Right lung (tissue), 5 donors: ENCODE results near the gene BOC. TPM values are rescaled to one million over a fixed set of nuclear protein-coding genes. Genes with fewer than 3 reads are reported as not detected.

Source experiments
- DNase-seq, 2 donors: peaks; one replicate each; pipeline ENCODE4 v3.0.0-alpha.2; 2013
- polyA plus RNA-seq, 5 donors: library from polyadenylated mRNA; unstranded; fragments of 120-200 nt; gene quantifications; one replicate each; pipeline versions ENCODE4 v1.2.1 to v1.2.3, GENCODE V29; 2013; ENCODE audit warnings: inconsistent platforms in 1 of 5, low replicate concordance in 1 of 5; ENCODE audit not compliant: insufficient read length in 5 of 5, insufficient read depth in 1 of 5

Gene BOC
- polyA plus RNA-seq, 5 donors = 22.6 to 37.4 (median 27.2) TPM

DNA sequence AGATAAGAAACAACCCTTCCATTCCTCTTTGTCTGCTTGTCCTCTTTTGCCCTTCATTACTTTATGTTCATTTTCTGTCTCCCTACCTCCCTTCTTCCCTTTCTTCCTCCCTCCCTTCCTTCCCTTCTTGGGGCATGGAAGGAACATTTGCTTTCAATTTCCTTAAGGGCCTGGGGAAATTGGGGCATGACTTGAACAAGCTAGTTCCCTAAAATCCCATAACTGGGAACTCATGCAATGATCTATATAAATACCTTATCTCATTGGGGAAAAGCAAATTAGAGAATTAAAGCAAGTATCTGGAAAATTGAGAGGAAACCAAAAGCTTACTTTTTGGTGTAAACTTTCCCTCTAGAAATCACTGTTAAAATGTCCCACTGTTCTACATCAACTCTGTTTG, 35.7 kb downstream of the BOC start:
- DNase-seq = no peak

DNA sequence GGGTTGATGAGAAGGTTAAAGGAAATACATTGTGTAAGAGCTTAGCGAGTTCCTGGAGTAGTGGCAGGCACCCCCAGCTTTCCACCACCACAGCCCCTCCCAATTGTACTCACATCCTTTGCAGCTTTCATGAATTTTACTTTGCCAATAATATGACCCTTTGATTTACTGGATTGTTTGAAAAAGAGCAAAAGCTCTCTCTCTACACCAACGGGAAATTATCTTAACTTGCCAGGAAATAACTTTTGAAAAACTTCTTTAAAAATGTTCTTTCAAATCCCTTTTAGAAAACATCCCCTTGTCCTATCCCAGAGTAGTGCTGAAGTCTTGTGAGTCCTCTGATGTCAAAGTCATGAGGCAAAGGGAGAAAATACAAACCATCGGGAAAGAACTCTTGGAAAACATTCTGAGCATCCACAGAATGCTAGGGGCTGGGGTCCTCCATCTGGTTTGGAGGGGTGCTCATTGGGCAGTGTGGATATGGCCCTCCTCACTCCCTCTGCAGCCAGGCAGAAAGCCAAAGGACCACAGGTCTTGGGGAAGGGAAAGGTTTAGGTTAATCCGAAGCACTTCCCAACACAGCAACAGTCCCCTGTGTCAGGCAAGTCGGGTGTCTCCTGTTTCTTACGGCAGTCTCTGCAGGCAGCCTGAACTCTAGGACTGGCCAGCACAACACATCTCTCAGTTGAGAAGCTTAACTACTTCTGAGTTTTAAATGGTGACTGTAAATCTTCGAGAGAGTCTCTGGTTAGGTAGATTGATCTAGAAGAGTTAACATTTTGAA, 36.5 kb downstream of the BOC start:
- no peak for DNase-seq

DNA sequence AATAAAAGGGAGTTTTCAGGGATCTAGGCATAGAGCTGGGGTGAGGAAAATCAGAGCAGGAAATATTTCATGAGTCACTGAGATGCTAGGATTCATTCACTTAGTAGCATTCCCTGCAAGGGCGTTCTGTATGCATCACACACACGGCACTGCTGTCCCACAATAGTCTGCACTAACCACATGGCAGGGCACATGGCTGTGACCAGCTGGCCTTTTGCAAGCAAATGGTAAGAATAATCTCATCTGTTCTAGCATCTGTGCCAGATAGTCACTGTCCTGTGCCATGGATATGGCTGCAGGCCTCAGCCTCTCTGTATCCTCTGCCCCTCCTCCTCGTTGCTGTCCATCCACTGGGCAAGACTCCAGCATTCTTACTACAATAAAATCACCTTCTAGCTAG, 37.8 kb downstream of the BOC start:
- no peak for DNase-seq

DNA sequence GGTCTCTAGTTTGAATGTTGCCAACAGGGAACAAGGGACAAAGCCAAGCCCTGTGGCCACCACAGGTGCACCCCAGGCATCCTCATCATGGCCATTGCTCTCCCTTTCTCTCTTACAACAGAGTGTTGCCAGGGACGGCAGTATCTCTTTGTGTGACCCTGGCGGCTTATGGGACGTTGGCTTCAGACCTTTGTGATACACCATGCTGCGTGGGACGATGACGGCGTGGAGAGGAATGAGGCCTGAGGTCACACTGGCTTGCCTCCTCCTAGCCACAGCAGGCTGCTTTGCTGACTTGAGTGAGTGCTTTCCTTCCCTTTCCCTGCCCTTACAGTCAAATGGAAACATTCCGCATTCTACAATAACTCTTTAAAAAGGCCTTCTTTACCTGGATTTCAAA, 38.2 kb downstream of the BOC start:
- DNase-seq = no peak

DNA sequence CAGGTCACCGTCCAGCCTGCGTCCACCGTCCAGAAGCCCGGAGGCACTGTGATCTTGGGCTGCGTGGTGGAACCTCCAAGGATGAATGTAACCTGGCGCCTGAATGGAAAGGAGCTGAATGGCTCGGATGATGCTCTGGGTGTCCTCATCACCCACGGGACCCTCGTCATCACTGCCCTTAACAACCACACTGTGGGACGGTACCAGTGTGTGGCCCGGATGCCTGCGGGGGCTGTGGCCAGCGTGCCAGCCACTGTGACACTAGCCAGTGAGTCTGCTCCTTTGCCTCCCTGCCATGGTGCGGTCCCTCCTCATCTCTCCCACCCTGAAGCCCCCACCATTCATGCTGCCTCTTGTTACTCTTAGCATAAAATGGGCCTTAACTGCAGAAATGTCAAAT, 39.2 kb downstream of the BOC start:
- no peak for DNase-seq

DNA sequence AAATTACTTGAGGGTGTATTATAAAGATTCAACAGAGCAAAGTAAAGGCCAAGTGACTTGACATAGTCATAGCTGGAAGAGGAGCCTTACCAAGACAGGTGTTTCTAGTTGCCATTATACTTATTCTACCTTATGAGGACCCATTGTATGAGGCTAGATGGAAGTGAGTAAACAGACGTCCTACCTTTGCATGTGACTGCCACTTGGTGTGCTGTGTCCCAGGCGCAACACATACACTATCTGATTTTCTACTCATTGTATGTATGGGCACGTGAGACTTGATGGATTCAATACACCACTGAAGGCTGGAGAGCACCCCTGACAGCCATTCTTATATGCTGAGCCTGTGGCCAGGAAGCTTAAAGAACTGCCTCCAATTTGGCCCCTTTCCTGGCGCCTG, 40.5 kb downstream of the BOC start:
- no peak for DNase-seq

DNA sequence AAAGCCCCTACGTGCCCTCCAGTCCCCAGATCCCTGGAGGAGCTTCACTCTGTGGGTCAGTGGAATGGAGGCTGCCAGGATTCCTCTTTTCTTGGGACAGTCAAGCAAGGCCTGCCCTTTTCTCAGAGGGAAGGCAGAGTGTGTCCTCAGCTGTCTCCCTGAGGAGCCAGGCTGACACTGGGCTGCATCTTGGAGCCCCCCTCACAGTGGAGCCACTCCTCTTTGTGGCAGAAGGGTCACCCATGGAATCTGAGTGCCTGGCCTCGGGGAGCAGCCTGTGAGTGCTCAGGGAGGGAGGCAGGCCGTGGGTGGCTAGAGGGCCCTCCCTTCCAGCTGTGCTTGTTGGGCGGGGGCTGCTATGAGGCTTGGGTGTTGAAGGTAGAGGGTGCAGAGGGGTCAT, 41.2 kb downstream of the BOC start:
- DNase-seq = no peak

DNA sequence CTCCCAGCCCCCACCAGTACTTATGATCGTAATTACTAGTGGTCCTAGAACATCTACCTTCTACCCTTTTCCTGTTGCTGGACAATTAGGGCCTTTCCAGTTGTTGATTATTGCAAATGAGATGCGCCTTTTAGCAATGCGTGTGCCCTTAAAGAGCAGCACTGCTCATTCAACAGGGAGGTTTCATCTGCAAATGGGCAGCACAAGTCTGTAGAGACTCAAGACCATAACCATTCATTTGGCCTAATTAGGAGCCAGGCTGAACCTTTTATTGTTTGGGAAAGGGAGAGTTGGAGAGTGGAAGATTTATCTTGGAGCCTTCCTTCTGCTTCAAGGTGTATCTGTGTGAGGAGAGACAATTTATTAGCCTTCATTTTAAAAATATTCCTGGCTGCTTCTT, 42.3 kb downstream of the BOC start:
- DNase-seq = no peak

DNA sequence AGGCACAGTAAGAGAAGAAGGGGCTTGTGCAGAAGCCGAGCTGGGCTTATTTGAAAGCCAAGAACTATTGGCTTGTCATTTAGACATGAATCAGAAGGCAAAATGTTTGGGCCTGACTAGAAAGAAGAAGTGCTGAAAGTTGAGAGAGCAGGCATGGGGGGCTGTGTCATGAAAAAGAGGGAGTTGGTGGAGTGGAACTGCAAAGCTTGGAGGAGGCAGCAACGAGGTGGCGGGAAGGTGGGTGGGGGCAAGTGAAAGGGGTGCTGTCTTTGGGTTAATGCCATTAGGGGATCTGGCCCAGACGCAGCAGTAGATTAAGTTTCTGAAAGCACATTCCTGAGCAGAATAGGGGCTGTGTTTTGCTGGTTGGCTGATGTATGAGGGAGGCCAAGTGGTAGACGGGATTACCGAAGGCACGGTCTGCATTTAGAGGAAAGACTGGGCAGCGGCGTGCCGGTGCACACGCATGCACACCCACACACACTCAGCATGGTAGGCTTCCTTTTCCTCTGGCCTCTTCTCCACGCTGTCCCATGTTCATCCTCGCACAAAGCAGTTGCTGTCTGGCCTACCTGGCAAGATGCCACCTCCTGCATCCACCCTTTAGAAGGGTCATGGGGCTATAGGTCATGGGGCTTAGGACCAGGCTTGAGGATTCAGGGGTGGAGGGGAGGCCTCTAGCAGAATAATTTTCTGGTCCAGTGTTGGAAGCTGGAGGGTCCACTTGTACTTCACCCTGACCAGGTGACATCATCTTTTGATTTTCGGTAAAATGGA, 43.0 kb downstream of the BOC start:
- DNase-seq = peak; percentile 63 to 67

DNA sequence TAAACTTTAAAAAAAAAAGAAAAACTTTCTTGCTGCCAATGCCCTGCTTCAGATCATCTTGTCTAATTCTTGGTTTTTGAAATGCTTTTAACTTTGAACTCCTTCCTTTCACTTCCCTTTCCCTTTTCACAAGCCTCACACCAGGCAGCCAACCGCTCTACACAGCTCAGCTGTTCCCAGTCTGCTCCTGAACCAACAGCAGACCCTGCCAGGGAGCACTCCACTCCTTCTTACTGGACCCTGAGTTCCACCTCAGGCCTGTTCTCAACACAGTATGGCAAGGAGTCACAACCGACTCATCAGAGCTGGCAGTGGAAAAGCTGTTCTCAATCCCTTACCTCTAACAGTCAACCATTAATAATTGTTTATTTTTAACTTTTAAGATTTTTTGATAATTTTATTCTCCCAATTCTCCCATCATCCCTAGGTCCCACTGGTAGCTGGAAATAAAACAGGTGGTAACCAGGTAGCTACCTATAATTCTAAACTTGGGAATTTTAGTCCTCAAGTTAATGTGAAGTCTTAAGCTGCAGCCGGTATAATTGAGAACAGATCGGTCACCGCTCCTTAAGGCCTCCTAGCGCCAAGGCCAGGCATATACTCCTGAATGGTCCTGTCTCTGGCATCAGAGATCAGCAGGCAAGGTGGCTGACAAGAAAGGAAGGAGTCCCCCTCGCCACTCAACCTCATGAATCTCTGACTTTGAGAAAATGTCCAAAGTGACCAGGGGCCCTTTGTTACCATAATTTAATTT, 43.9 kb downstream of the BOC start:
- no peak for DNase-seq

DNA sequence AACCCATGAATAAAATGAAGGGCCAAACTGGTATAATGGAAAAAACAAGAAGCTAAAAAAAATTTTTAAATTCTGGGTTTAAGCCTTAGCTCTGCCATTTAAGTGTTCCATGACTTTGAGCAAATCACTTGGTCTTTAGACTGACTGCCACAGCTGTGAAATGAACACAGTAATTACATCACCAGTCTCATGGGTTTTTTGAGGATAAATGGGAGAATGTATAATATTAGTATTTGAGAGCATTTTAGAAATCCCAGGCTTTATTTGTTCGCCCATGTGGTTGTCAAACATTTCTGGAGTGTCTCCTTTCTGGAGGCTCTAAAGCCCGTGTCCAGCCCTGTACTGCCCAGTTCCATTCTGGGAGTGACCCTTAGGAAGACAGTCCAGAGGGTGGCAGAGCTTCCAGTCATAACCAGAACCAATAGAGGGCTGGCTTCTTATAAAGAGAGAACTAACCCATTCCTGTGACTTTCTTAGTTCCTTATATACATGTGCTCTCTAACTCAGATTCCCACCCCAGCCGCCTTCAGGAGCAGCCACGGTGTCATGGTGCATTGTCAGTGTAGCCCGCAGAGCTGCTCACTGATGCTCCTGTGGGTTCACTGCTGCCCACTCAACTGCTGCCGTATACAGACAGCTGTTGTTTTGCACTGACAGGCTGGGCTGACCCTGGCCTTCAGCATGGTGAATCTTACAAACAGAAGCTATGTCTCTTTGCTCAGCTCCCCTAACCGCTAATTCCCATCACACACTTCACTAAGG, 44.7 kb downstream of the BOC start:
- DNase-seq = no peak

DNA sequence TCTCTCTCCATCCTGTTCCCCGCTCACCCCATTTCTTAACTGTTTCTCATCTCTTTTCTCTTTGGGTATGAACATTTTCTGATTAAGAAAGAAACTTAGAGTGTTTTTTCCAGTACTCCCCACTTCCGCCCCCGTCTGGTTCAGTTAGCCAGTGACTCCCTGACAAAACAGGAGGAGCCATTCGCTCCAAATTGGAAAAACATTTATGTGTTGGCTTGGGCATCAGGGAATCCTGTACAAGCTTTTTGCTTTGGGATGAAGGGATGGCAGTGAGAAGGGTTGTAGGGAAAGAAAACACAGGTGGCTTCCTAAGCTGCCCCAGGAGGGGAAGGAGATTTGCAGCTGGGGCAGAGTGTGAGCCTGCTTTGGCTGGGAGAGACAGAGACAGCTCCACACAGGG, 47.0 kb downstream of the BOC start:
- DNase-seq = no peak

DNA sequence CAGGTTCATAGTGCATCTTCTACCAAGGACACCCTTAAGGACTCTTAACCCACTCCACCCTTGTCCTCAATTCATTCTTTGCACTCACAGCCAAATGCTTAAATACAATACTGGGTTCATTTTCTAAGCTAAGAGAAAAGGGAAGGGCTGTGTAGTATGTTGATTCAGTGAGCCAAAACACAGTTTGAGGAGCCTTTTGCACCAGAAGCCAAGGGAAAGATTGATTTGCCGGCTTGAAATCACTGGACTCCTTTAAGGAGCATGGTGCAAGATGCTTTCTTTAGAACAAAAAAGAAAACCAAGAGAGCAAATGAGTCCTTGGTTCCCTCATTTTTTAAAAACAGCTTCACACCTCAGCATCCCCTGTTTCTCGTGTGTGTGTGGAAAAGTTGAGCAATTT, 47.8 kb downstream of the BOC start:
- no peak for DNase-seq

DNA sequence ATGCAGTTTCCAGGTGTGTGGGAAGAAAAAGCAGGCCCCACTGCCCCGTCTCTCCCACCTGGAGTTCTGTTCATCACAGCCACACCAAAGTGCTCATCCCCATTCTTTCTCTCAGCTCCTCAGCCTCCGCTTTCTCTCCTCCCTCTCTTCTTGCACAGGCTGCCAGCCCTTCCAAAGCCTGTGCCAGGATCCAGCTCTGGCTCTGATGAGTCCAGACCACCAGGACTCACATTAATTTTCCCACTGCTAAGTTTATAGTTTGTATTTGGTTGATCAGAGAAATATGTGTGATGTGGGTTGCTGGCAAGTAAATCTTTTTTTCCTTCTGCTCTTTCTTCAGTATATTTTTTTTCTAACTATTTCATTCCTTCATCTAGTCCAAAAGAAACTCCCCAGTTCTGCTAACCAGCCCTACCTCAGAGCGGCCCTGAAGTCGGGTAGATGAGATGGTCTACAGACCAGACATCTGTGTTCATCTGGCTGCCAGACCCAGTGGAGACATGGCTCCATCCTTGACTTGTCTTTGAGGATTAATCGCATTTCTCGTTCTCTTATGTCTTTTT, 49.8 kb downstream of the BOC start:
- peak in 1 of 2 donors; percentile 38 for DNase-seq

DNA sequence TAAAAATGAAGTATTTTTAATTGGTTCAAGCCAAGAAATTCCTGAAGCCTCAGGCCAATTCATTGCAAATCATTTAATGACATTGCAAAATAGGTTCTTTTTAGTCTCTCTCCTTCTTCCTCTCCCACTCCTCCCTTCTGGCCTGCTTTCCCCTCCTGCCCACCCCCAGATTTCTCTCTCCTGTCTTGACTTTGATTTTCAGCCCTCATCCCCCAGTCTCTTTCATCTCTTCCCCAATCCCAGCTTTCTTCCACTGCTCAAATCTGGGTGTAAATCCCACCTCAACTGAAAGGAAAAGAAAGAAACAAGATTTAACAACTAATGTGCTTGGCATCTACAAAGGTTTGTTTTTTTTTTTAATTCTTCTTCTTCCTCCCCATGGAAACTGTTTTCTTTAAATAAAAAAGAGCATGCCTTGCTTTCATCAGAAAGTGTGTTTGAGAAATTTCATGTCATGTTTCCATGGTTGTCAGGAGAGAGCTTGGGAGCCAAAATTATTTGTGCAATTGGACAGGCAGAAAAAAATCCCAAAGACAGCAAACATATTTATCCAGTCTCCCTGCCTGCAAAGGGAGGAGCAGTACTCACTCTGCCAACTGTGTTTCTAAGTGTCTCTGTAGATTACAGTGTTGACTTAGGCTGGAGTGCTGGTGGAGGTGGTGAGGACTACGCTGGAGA, 50.4 kb downstream of the BOC start:
- peak; percentile 79 to 83 for DNase-seq

DNA sequence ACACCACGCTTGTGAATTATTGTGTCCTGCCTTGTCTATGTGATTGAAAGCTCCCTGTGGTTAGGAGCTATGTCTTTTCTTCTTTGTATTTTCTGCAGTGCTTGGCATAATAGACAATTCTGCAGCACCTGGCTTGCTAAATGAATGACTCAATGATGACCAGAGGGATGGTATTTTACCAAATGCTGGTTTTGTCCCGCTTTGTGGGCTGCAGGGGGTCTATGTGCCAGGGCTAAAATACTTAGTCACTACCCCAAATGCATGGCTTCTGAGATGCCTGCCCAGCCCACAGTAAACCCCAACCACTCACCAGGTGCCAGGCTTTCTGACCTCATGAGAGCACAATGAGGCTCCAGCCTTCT, 50.9 kb downstream of the BOC start:
- DNase-seq = no peak

DNA sequence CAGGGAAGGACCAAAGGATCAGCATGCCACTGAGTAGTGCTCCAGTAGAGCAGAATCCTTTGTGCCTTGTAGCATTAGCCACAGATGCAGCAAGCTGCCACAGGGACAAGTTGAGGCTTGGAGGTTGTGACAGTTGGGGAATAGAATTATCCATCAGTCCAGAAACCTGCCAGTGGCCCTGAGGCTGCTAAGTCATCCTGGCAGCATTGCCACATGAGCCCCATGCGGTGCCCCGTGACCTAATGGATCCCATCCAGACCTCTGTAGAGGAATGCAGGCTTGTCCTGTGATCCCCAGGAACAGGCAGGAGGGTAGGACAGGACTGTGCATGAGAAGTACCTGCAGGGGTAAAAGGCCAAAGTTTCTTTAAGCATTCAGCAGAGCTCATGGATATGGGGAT, 51.7 kb downstream of the BOC start:
- DNase-seq = no peak

DNA sequence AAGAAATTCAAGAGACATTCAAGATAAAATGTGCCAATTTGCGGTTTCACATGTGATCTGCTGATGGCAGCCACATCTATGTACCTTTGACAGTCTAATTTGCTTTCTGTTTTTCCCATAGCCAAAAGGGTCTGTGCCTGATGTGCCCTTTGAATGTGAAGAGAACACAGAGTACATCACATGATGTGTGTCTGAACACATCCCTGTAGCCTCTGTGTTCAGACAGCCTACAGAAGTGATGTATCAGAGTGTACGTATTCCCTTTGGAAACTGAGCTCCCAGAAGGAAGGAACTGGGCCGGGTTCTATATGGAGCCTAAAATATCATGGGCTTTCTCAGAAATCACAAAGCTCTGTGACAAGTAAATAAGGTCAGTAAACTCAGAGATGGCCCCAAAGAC, 52.4 kb downstream of the BOC start:
- no peak for DNase-seq

DNA sequence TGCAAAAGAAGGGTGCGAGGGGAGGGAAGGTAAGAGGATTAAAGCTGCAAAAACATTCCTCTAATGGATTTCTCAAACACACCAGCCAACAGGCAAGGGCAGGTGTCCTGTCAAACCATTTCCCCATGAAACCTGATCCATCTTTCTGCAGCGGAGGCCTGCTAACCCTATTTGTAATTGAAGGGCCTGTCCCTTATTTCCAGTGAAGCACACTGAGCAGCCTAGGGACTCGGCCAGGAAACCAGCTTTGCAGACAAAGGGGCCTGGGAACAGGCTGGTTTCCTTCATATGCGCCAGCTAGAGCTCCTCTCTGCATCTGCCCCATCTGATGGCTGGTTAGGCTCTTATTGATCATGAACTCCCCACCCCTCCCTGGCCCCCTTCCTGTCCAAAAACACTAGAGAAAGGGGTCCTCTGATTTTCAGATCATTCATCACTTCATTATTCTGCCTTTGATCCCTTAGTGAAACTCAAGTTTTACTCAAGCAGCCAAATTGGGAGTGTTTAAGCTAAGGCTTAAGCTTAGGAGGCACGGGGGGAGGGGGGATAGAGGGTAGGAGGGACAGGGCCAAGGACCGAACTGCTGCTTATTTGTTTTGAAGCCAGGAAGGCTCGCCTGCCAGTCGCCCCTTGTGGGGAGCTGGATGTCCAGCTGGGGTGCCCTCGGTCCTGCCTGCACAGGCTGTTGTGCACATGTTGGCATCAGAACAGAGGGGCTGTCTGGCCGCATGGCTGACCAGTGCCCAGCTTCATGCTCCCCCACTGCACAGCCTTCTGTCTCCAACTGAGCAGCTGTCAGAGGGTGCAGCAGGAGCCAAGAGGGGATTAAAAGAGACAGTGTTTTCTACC, 53.1 kb downstream of the BOC start:
- DNase-seq = peak; percentile 67 to 74

DNA sequence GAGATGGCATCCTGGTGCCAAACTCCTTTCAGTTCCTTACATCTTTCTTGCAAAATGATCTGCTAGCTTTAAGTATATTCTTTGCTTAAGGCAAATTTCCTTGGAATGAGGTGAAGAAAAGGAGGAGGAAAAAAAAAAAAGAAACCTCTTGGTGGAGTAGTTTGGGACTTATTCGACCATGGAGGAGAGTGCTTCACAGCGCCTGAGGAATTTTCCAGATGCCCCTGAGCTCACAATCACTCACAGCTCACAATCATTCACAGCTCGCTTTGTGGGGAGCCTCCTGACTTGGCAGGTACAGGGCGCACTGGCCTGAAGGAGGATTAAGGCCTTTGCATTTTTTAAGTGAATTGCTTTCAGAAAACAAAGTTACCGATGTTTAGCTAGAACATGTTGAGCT, 53.9 kb downstream of the BOC start:
- DNase-seq = no peak
